H9 (cell line): ENCODE results near the gene CAMTA1. TPM values are rescaled to one million over a fixed set of nuclear protein-coding genes. Genes with fewer than 3 reads are reported as not detected.

Experiments
- DNase-seq: peaks from one replicate; pipeline ENCODE4 v3.0.0-alpha.2; 2017
- H2AFZ ChIP-seq: one replicate; pipeline ENCODE4 v1.6.1; 2013; ENCODE audit warnings: mild to moderate bottlenecking, low read length, control low read depth, moderate library complexity
- H2AK5ac ChIP-seq: 2 replicates; pipeline ENCODE4 v1.6.1; 2013; ENCODE audit warnings: low read length, control low read depth, mixed read lengths; ENCODE audit not compliant: insufficient read length
- H2BK120ac ChIP-seq: one replicate; pipeline ENCODE4 v1.6.1; 2013; ENCODE audit warnings: low read depth, mild to moderate bottlenecking, low read length, control low read depth, inconsistent platforms; ENCODE audit not compliant: poor library complexity, severe bottlenecking
- H2BK12ac ChIP-seq: 2 replicates; pipeline ENCODE4 v1.6.1; 2013; ENCODE audit warnings: low read length, control low read depth, mixed read lengths, low read depth; ENCODE audit not compliant: insufficient read length
- H2BK15ac ChIP-seq: 2 replicates; pipeline ENCODE4 v1.6.1; 2013; ENCODE audit warnings: low read depth, low read length, control low read depth
- H2BK20ac ChIP-seq: one replicate; pipeline ENCODE4 v1.6.1; 2013; ENCODE audit warnings: low read depth, mild to moderate bottlenecking, low read length, control low read depth, inconsistent platforms; ENCODE audit not compliant: poor library complexity, severe bottlenecking
- H2BK5ac ChIP-seq: 2 replicates; pipeline ENCODE4 v1.6.1; 2013; ENCODE audit warnings: low read length, control low read depth, mixed read lengths; ENCODE audit not compliant: insufficient read length
- H3K14ac ChIP-seq: 2 replicates; pipeline ENCODE4 v1.6.1; 2013; ENCODE audit warnings: low read length, control low read depth; ENCODE audit not compliant: insufficient read depth
- H3K18ac ChIP-seq: 2 replicates; pipeline ENCODE4 v1.6.1; 2013; ENCODE audit warnings: low read depth, mild to moderate bottlenecking, mixed read lengths, low read length, control low read depth; ENCODE audit not compliant: insufficient read length
- H3K23ac ChIP-seq: 2 replicates; pipeline ENCODE4 v1.6.1; 2013; ENCODE audit warnings: low read length, control low read depth, mixed read lengths, low read depth; ENCODE audit not compliant: insufficient read length
- H3K23me2 ChIP-seq: 2 replicates; pipeline ENCODE4 v1.6.1; 2013; ENCODE audit warnings: low read depth, mild to moderate bottlenecking, mixed read lengths, low read length, control low read depth; ENCODE audit not compliant: insufficient read length, poor library complexity, severe bottlenecking
- H3K27ac ChIP-seq: 2 replicates; pipeline ENCODE4 v1.5.1; 2013; ENCODE audit warnings: low read length, control low read depth, mixed read lengths, low read depth; ENCODE audit not compliant: insufficient read length
- H3K27me3 ChIP-seq: 2 replicates; pipeline ENCODE4 v1.6.1; 2013; ENCODE audit warnings: low read length, control low read depth, inconsistent platforms; ENCODE audit not compliant: insufficient read depth
- H3K4ac ChIP-seq: 2 replicates; pipeline ENCODE4 v1.6.1; 2013; ENCODE audit warnings: low read depth, mild to moderate bottlenecking, control low read depth, inconsistent platforms, low read length, moderate library complexity
- H3K4me1 ChIP-seq: 2 replicates; pipeline ENCODE4 v1.6.1; 2013; ENCODE audit warnings: low read length, control low read depth, inconsistent platforms; ENCODE audit not compliant: insufficient read depth
- H3K4me2 ChIP-seq: 2 replicates; pipeline ENCODE4 v1.6.1; 2013; ENCODE audit warnings: low read length, control low read depth, mixed read lengths; ENCODE audit not compliant: insufficient read length, insufficient read depth
- H3K56ac ChIP-seq: 2 replicates; pipeline ENCODE4 v1.6.1; 2013; ENCODE audit warnings: low read depth, mild to moderate bottlenecking, mixed read lengths, low read length, control low read depth; ENCODE audit not compliant: insufficient read length
- H3K79me1 ChIP-seq: 2 replicates; pipeline ENCODE4 v1.6.1; 2013; ENCODE audit warnings: low read depth, mild to moderate bottlenecking, moderate library complexity, low read length, control low read depth, inconsistent platforms; ENCODE audit not compliant: insufficient read depth, poor library complexity, severe bottlenecking
- H3K79me2 ChIP-seq: 2 replicates; pipeline ENCODE4 v1.6.1; 2013; ENCODE audit warnings: low read length, control low read depth, inconsistent platforms; ENCODE audit not compliant: insufficient read depth
- H3K9ac ChIP-seq: 2 replicates; pipeline ENCODE4 v1.6.1; 2013; ENCODE audit warnings: low read length, control low read depth, mixed read lengths; ENCODE audit not compliant: insufficient read length; ENCODE audit errors: extremely low read depth
- H3K9me3 ChIP-seq: one replicate; pipeline ENCODE4 v1.6.1; 2013; ENCODE audit warnings: low read depth, low read length, inconsistent platforms; ENCODE audit not compliant: control insufficient read depth
- H3T11ph ChIP-seq: one replicate; pipeline ENCODE4 v1.6.1; 2013; ENCODE audit warnings: mild to moderate bottlenecking, low read length, control low read depth, inconsistent platforms
- H4K20me1 ChIP-seq: one replicate; pipeline ENCODE4 v1.6.1; 2013; ENCODE audit not compliant: control insufficient read depth, insufficient read length, insufficient read depth
- H4K5ac ChIP-seq: 2 replicates; pipeline ENCODE4 v1.6.1; 2013; ENCODE audit warnings: low read depth, mild to moderate bottlenecking, mixed read lengths, low read length, control low read depth; ENCODE audit not compliant: insufficient read length
- H4K8ac ChIP-seq: replicated peaks from 2 replicates; pipeline ENCODE4 v1.6.1; 2013; ENCODE audit warnings: low read length, control low read depth, mixed read lengths, low read depth; ENCODE audit not compliant: insufficient read length
- H4K91ac ChIP-seq: 2 replicates; pipeline ENCODE4 v1.6.1; 2013; ENCODE audit warnings: low read depth, mild to moderate bottlenecking, moderate library complexity, mixed read lengths, low read length, control low read depth; ENCODE audit not compliant: insufficient read length
- H3K27ac Mint-ChIP-seq, 3 experiments: 2 replicates in 2 of 3; 3 replicates in 1 of 3; pipeline ENCODE4 v1.8.0; 2020 to 2021; ENCODE audit warnings: mixed read lengths in 3 of 3, mild to moderate bottlenecking in 1 of 3, moderate library complexity in 1 of 3
- H3K27me3 Mint-ChIP-seq: 2 replicates; pipeline ENCODE4 v1.8.0; 2021; ENCODE audit warnings: low read depth, mild to moderate bottlenecking, moderate library complexity, mixed read lengths
- H3K36me3 Mint-ChIP-seq, 3 experiments: 2 replicates in 2 of 3; 3 replicates in 1 of 3; pipeline ENCODE4 v1.8.0; 2020 to 2021; ENCODE audit warnings: low read depth in 3 of 3, mixed read lengths in 3 of 3; ENCODE audit not compliant: insufficient read depth in 1 of 3
- H3K4me1 Mint-ChIP-seq, 2 experiments: 2 replicates each; pipeline ENCODE4 v1.8.0; 2020; ENCODE audit warnings: mixed read lengths in 2 of 2
- H3K4me3 Mint-ChIP-seq, 2 experiments: 2 replicates in 1 of 2; 3 replicates in 1 of 2; pipeline ENCODE4 v1.8.0; 2020 to 2021; ENCODE audit warnings: mild to moderate bottlenecking in 2 of 2, mixed read lengths in 2 of 2, moderate library complexity in 1 of 2
- H3K9me3 Mint-ChIP-seq, 2 experiments: 2 replicates in 1 of 2; 3 replicates in 1 of 2; pipeline ENCODE4 v1.8.0; 2020; ENCODE audit warnings: mild to moderate bottlenecking in 2 of 2, mixed read lengths in 2 of 2, moderate library complexity in 1 of 2
- WGBS: extraction: QIAGEN DNeasy Blood & Tissue Kit; methylation state at CpG from one replicate; pipeline ENCODE4 v1.1.7; 2013; ENCODE audit warnings: missing lambda C conversion rate, low lambda C conversion rate, mixed read lengths; ENCODE audit not compliant: insufficient read length; ENCODE audit errors: extremely low coverage; 5-methylcytosine and 5-hydroxymethylcytosine counted together
- total RNA-seq: library from RNA; stranded (reverse); gene quantifications from 2 replicates; pipeline ENCODE4 v1.2.1, GENCODE V29; 2021
- TF ChIP-seq, protein P1 (sequence below): fragments of 200-600 bp; sonication (generic); conservative IDR thresholded peaks from 3 replicates; pipeline ENCODE4 v1.8.0; 2021; ENCODE audit warnings: antibody characterized with exemption, mild to moderate bottlenecking

Gene CAMTA1
- total RNA-seq, 1 experiment from 2014 or later, result 115 TPM

DNA sequence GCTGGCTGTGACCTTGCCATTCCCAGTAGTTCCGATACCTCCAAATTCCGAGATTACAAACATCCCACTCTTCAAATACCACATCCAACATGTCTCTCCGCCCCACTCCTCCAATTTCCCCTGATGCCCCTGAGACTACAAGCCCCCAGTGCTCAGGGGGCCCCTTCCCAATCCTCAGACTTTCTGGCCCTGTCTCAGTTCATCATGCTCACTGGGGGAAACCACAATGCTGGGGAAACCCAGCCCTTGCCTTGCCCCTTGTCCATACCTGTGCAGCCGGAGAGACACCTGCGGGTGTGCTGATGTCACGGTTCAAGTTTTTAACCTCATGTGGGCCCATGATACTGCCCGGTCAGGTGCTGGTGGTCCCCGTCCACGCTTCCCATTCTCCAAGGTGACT lies 226.6 kb downstream of the CAMTA1 start:
- H4K8ac ChIP-seq, result no peak overlapping the region
- no peak overlapping the region for H4K5ac ChIP-seq
- H2AK5ac ChIP-seq, result no peak overlapping the region
- no peak overlapping the region for H3K56ac ChIP-seq
- no peak overlapping the region for H3K9ac ChIP-seq
- Mint-ChIP-seq H3K27me3 (peaks cover 4% of the 10 kb centered on the region; the same call in 1 of the 2 replicates), H3K4me3 (no peak overlapping the region), H3K9me3 (no peaks in the 10 kb centered on the region), H3K4me1 (no peaks in the 10 kb centered on the region), H3K27ac (no peak overlapping the region; a peak in 1 of 7 replicates), H3K36me3 (no peaks in the 10 kb centered on the region)
- no peaks in the 10 kb centered on the region for H4K20me1 ChIP-seq
- no peaks in the 10 kb centered on the region for H3K27me3 ChIP-seq
- no peaks in the 10 kb centered on the region for H3K23me2 ChIP-seq
- no peak overlapping the region for H2BK12ac ChIP-seq
- H3K79me2 ChIP-seq, result no peaks in the 10 kb centered on the region
- no peak overlapping the region for H3T11ph ChIP-seq
- no peak overlapping the region for H3K4me2 ChIP-seq
- TF ChIP-seq, protein P1, sequence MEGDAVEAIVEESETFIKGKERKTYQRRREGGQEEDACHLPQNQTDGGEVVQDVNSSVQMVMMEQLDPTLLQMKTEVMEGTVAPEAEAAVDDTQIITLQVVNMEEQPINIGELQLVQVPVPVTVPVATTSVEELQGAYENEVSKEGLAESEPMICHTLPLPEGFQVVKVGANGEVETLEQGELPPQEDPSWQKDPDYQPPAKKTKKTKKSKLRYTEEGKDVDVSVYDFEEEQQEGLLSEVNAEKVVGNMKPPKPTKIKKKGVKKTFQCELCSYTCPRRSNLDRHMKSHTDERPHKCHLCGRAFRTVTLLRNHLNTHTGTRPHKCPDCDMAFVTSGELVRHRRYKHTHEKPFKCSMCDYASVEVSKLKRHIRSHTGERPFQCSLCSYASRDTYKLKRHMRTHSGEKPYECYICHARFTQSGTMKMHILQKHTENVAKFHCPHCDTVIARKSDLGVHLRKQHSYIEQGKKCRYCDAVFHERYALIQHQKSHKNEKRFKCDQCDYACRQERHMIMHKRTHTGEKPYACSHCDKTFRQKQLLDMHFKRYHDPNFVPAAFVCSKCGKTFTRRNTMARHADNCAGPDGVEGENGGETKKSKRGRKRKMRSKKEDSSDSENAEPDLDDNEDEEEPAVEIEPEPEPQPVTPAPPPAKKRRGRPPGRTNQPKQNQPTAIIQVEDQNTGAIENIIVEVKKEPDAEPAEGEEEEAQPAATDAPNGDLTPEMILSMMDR, result no peak
- no peaks in the 10 kb centered on the region for H3K79me1 ChIP-seq
- H2AFZ ChIP-seq, result no peak overlapping the region
- H3K18ac ChIP-seq, result no peak overlapping the region
- H2BK20ac ChIP-seq, result no peak overlapping the region
- H3K14ac ChIP-seq, result no peak overlapping the region
- H3K27ac ChIP-seq, result no peak overlapping the region
- no peaks in the 10 kb centered on the region for H3K4me1 ChIP-seq
- H2BK120ac ChIP-seq, result no peak overlapping the region
- no peak for DNase-seq
- WGBS, result no CpG with 5 or more reads among the region's 9 CpGs
- no peak overlapping the region for H3K4ac ChIP-seq
- H2BK5ac ChIP-seq, result no peak overlapping the region
- H3K9me3 ChIP-seq, result no peaks in the 10 kb centered on the region
- H3K23ac ChIP-seq, result no peak overlapping the region
- no peak overlapping the region for H4K91ac ChIP-seq
- no peak overlapping the region for H2BK15ac ChIP-seq
